ENCODE measurements around the gene FANK1. TPM values are rescaled to one million over a fixed set of nuclear protein-coding genes. Genes with fewer than 3 reads are reported as not detected.

The FANK1 gene
- total RNA-seq, 2 donors from 2014 or later: not detected

- Histone ChIP-seq H3K4me3 (no peak overlapping the region), H3K4me1 (ENCODE audit: control insufficient read depth in 1 of 2, low read depth in 2 of 2) (no peaks in the 10 kb centered on the region), H3K36me3 (no peaks in the 10 kb centered on the region), H3K27me3 (replicated peaks; ENCODE audit: insufficient read depth) (no peaks in the 10 kb centered on the region), H3K9me3 (no peaks in the 10 kb centered on the region), H3K27ac (no peak overlapping the region)
- TF ChIP-seq, protein P1, sequence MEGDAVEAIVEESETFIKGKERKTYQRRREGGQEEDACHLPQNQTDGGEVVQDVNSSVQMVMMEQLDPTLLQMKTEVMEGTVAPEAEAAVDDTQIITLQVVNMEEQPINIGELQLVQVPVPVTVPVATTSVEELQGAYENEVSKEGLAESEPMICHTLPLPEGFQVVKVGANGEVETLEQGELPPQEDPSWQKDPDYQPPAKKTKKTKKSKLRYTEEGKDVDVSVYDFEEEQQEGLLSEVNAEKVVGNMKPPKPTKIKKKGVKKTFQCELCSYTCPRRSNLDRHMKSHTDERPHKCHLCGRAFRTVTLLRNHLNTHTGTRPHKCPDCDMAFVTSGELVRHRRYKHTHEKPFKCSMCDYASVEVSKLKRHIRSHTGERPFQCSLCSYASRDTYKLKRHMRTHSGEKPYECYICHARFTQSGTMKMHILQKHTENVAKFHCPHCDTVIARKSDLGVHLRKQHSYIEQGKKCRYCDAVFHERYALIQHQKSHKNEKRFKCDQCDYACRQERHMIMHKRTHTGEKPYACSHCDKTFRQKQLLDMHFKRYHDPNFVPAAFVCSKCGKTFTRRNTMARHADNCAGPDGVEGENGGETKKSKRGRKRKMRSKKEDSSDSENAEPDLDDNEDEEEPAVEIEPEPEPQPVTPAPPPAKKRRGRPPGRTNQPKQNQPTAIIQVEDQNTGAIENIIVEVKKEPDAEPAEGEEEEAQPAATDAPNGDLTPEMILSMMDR (IDR thresholded peaks at IDR 0.05): no peak
- DNase-seq (ENCODE audit: low spot score) (no peak), ATAC-seq (ENCODE audit: insufficient number of reproducible peaks, low FRiP score, low read depth) (no peak)
These were observed 105.2 kb downstream of the FANK1 start for GRCh38 chr10:126001576-126001975.

- no peak overlapping the region for H3K4me3 ChIP-seq
- TF ChIP-seq, protein P1 (IDR thresholded peaks at IDR 0.05): no peak
- no peak for ATAC-seq (ENCODE audit: insufficient number of reproducible peaks, low FRiP score, low read depth)
These were observed 108.4 kb downstream of the FANK1 start for GRCh38 chr10:126004752-126005151.

DNA sequence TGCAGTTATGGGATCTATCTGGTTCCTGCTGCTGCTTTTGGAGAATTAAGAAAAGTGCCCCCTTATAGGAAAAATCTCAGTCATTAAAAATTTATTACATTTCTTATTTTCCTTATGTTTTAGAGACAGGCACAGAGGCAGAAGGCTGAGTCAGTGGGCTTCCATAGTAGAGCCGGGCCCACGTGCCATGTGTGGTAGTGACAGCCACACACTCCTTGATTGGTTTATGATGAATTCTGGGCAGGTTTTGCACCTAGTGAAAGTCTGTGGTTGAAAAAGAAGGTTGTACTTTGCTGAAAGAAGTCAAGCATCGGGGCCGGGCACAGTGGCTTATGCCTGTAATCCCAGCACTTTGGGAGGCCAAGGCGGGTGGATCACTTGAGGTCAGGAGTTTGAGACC, 109.9 kb downstream of the FANK1 start:
- TF ChIP-seq, protein P1 (IDR thresholded peaks at IDR 0.05): no peak
- DNase-seq (ENCODE audit: low spot score) (no peak), ATAC-seq (ENCODE audit: insufficient number of reproducible peaks, low FRiP score, low read depth) (no peak)
- no peaks in the 10 kb centered on the region for H3K27me3 ChIP-seq (replicated peaks; ENCODE audit: insufficient read depth)
- H3K27ac ChIP-seq: no peak overlapping the region
- no peak overlapping the region for H3K4me3 ChIP-seq
- no peaks in the 10 kb centered on the region for H3K36me3 ChIP-seq
- H3K4me1 ChIP-seq (ENCODE audit: control insufficient read depth in 1 of 2, low read depth in 2 of 2): no peaks in the 10 kb centered on the region
- H3K9me3 ChIP-seq: no peaks in the 10 kb centered on the region

More at GRCh38 chr10:126004752-126005151, 108.4 kb downstream of the FANK1 start:
- H3K4me1 ChIP-seq (ENCODE audit: control insufficient read depth in 1 of 2, low read depth in 2 of 2): no peaks in the 10 kb centered on the region
- H3K9me3 ChIP-seq: no peaks in the 10 kb centered on the region
- H3K27me3 ChIP-seq (replicated peaks; ENCODE audit: insufficient read depth): no peaks in the 10 kb centered on the region
- H3K27ac ChIP-seq: no peak overlapping the region
- no peaks in the 10 kb centered on the region for H3K36me3 ChIP-seq
- no peak for DNase-seq (ENCODE audit: low spot score)

- ATAC-seq (ENCODE audit: insufficient number of reproducible peaks, low FRiP score, low read depth): no peak
- TF ChIP-seq, protein P1 (IDR thresholded peaks at IDR 0.05): no peak
- no peak for DNase-seq (ENCODE audit: low spot score)
- Histone ChIP-seq H3K27ac (no peak overlapping the region), H3K4me1 (ENCODE audit: control insufficient read depth in 1 of 2, low read depth in 2 of 2) (no peaks in the 10 kb centered on the region), H3K9me3 (no peaks in the 10 kb centered on the region), H3K4me3 (no peak overlapping the region), H3K27me3 (replicated peaks; ENCODE audit: insufficient read depth) (no peaks in the 10 kb centered on the region), H3K36me3 (no peaks in the 10 kb centered on the region)
These were observed 110.5 kb downstream of the FANK1 start for GRCh38 chr10:126006906-126007305.

GRCh38 chr10:126009650-126010049, 113.3 kb downstream of the FANK1 start:
- Histone ChIP-seq H3K9me3 (no peaks in the 10 kb centered on the region), H3K36me3 (no peaks in the 10 kb centered on the region), H3K27ac (no peak overlapping the region), H3K4me3 (no peak overlapping the region), H3K27me3 (replicated peaks; ENCODE audit: insufficient read depth) (no peaks in the 10 kb centered on the region), H3K4me1 (ENCODE audit: control insufficient read depth in 1 of 2, low read depth in 2 of 2) (no peaks in the 10 kb centered on the region)
- DNase-seq (ENCODE audit: low spot score) (no peak), ATAC-seq (ENCODE audit: insufficient number of reproducible peaks, low FRiP score, low read depth) (no peak)
- TF ChIP-seq, protein P1 (IDR thresholded peaks at IDR 0.05): no peak
